Measurements from ENCODE around the gene IFNL4.

- TF ChIP-seq POLR2AphosphoS5 (IDR thresholded peaks at IDR 0.05; ENCODE audit: low read depth, low read length), result no peak
- TF ChIP-seq POLR2A (IDR thresholded peaks at IDR 0.05; ENCODE audit: low read depth, low read length), result no peak
- no peak for TF ChIP-seq TAF1 (IDR thresholded peaks at IDR 0.05; ENCODE audit: low read depth, low read length)
Measured at GRCh38 chr19:39224910-39225309, 23.7 kb downstream of the IFNL4 start.

All from GM12891 (cell line).